Measurements from ENCODE around the gene SNCB.
A peak's percentile ranks its signal among the peaks of the same experiment; 100 is the strongest.

The SNCB gene

GRCh38 chr5:176656467-176656990 lies 26.2 kb upstream of the SNCB start:
- H3K4me3 ChIP-seq (ENCODE audit: low read depth, low read length), result no peak overlapping the region
- no peak for TF ChIP-seq CTCF (IDR thresholded peaks at IDR 0.05; ENCODE audit: insufficient read depth, low read depth, low read length, missing control alignments)
- no peak for DNase-seq (ENCODE audit: low read depth)

- TF ChIP-seq CTCF (IDR thresholded peaks at IDR 0.05; ENCODE audit: insufficient read depth, low read depth, low read length, missing control alignments), result no peak
- no peak for DNase-seq (ENCODE audit: low read depth)
Observed at GRCh38 chr5:176654856-176655255, 24.5 kb upstream of the SNCB start.

GRCh38 chr5:176653401-176654385 lies 23.4 kb upstream of the SNCB start:
- peak; percentile 26 for DNase-seq (ENCODE audit: low read depth)
- no peak overlapping the region for H3K4me3 ChIP-seq (ENCODE audit: low read depth, low read length)
- TF ChIP-seq CTCF (IDR thresholded peaks at IDR 0.05; ENCODE audit: insufficient read depth, low read depth, low read length, missing control alignments), result no peak

More at GRCh38 chr5:176654856-176655255, 24.5 kb upstream of the SNCB start:
- no peak overlapping the region for H3K4me3 ChIP-seq (ENCODE audit: low read depth, low read length)

- no peak for DNase-seq (ENCODE audit: low read depth)
- TF ChIP-seq CTCF (IDR thresholded peaks at IDR 0.05; ENCODE audit: insufficient read depth, low read depth, low read length, missing control alignments), result no peak
- H3K4me3 ChIP-seq (ENCODE audit: low read depth, low read length), result no peak overlapping the region
Observed at GRCh38 chr5:176652136-176652535, 21.8 kb upstream of the SNCB start.

GRCh38 chr5:176651472-176651980 lies 21.2 kb upstream of the SNCB start:
- no peak for DNase-seq (ENCODE audit: low read depth)
- no peak for TF ChIP-seq CTCF (IDR thresholded peaks at IDR 0.05; ENCODE audit: insufficient read depth, low read depth, low read length, missing control alignments)
- H3K4me3 ChIP-seq (ENCODE audit: low read depth, low read length), result no peak overlapping the region

GRCh38 chr5:176650354-176650884 lies 20.1 kb upstream of the SNCB start:
- H3K4me3 ChIP-seq (ENCODE audit: low read depth, low read length), result no peak overlapping the region
- TF ChIP-seq CTCF (IDR thresholded peaks at IDR 0.05; ENCODE audit: insufficient read depth, low read depth, low read length, missing control alignments), result no peak
- DNase-seq (ENCODE audit: low read depth), result no peak

Measured in GM12865 (cell line).